ENCODE results near the gene DLGAP1.
"Not testable (repeated sequence)": the region's sequence is repeated elsewhere in the genome, so short reads cannot be mapped to it uniquely, and the experiment has no call there.

DLGAP1 gene

DNA sequence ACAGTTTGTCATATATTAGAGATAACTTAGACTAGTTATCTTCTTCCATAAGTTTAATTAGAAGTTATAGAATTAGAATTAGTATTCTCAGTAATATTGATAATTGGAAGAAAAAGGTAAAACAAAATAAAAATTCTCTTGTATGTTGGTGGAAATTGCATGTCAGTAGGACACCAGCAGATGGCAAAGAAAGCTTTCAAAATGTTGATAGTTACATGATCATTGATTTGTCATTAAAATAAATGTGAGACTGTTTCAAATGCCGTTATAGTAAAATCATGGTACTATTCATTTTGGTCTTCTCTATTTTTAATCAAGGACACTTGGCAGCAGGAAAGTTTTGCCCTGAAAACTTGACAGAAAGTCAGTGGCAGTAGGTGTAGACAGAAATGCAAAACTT lies 734.9 kb downstream of the DLGAP1 start:
- no peak for DNase-seq (ENCODE audit: low read depth)

GRCh38 chr18:3717376-3718025 lies 737.6 kb downstream of the DLGAP1 start:
- no peak for DNase-seq (ENCODE audit: low read depth)

- DNase-seq (ENCODE audit: low read depth): no peak
Observed at GRCh38 chr18:3716116-3716660, 738.9 kb downstream of the DLGAP1 start.

DNA sequence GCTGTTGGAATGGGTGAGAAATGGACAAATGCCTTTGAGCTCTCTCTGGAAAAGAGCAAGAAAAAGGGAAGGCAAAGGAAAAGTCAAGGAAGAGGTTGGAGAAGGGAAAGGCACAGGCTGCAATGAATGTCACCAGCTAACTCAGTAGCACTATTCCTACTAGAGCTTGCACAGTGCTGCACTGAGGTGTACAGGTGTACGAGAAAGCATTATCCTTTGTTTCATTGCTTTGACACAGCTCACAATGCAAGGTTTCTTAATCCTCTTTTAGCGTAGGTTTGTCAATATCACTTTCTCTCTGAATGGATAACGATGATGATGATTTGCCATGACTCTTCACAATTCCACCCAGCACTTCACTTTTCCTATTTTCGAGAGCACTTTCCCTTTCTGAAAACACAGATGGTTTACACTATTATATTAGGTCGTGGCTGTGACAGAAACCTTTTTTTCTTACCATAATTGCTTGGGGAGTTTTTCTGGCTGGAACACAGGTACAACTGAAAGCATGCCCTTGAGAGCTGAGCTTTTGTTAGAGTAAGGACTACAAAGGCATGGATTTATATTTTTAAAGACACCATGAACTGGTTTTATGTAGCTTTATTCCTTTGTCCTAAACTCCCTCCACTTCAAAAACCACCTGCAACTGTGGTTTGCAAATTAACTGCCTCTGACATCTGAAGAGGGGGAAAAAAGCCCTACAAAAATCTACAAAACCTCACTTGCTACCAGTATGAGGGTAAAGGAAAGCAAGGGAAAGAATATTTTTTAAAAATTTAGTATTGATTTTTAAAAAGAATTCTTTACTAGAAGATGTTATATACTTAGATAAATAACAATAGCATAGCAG lies 739.7 kb downstream of the DLGAP1 start:
- no peak for DNase-seq (ENCODE audit: low read depth)

GRCh38 chr18:3713708-3714107 lies 741.4 kb downstream of the DLGAP1 start:
- DNase-seq (ENCODE audit: low read depth): no peak

GRCh38 chr18:3713166-3713565 lies 741.9 kb downstream of the DLGAP1 start:
- DNase-seq (ENCODE audit: low read depth): no peak

DNA sequence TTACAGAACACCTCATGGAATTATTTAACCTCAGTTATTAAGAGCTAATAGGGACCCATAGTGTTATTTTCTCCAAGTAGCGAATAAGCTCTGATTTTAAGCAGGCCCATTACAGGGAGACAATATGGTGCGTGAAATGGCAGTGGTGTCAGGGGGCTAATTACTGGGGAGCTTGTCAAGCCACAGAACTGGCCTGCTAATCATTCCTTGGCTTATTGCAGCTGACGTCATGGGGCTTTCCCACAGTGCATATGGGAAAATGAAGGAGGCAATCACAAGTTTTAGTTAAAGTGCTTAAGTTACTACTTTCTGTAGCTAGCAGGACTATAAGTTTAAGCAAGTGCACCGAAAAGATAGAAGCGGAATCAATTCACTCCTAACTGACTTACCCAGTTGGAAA lies 742.6 kb downstream of the DLGAP1 start:
- no peak for DNase-seq (ENCODE audit: low read depth)

- peak; percentile 42 for DNase-seq (ENCODE audit: low read depth)
Observed at GRCh38 chr18:3710712-3711301, 744.3 kb downstream of the DLGAP1 start.

DNA sequence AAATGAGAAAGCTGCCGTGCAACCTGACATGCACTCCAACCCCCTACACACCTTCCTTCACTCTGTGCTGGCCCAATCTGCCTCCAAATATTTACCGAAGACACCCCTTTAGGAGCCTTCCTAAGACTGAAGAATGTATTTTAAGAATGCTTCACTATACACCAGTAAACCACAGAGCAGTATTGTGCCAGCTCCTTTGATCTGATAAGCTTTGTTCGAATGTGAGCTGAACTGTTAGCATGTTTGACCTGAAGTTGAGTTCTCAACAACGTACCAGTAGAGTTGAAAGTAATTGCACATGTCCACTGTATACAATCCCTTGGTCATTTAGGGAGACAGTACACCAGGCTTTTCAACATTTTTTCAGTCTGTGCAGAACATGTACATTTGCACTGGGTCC lies 745.9 kb downstream of the DLGAP1 start:
- DNase-seq (ENCODE audit: low read depth): no peak

DNA sequence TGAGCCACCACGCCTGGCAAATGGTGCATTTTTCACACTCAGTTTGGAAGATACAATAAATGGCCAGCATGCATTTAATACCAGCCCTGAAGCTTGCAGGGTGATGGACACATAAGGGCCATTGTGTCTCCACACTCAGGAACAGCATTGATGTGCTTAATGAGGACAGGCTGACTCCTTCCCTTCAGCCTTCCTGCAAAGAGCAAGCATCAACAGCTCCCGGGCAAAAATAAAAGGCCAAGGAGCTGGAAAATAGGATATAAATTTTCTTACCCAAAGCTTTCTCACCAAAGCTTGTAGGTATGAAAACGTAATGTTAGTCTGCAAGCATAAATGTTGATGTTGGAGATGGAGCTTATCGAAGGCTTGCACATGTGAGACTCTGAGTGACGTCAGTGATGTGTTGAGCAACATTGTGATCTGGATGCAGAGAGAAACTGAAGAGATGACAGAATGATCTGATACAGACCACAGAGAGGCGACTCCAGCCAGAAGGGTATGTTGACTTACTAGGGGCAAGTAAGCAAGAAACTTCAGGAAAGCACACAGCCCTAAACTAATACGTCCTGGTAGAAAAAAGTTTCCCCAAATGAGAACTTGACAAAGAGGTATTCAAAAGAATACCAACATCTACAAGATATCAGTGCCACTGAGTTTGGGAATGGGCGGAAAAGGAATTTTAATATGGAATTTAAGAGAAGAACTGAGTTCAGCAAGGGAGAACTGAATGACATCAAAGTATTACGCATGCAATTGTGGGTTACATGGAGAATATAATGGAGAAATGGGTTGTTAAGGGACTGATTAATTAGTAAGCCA lies 748.6 kb downstream of the DLGAP1 start:
- DNase-seq (ENCODE audit: low read depth): no peak

DNA sequence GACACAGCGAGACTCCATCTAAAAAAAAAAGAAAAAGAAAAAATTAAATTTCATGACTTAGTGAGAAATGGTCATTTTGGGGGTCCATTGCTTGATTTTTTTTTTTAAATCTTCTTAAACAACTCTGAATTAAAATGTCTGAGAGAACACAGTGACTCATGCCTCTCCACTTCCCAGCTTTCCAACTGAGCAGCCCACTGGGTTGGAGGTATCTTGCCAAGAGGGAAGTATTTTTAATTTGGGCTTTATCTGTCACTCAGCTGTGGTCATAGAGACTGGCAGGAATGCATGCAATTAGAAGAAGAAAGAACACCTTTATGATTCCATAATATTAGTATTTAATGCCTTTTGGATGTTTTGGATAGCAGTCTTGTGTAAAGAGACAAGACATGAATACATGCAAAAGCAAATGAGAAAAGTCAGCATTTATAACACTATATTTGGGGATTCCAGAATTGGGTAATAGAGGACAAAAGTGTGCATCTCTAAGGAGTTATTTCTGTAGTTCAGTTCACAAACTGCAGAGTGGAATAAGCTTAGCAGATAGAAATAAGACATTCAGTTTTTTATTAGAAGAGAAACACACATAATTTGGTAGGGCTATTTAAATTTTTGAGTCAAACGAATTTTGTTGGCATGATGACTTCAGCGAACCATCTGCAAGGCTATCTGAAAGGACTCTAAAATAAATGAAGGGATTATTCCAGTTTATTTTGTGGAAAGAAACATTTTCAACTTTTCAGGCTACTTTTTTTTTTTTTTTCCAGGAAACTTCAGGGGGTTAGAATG lies 750.4 kb downstream of the DLGAP1 start:
- no peak for DNase-seq (ENCODE audit: low read depth)

DNA sequence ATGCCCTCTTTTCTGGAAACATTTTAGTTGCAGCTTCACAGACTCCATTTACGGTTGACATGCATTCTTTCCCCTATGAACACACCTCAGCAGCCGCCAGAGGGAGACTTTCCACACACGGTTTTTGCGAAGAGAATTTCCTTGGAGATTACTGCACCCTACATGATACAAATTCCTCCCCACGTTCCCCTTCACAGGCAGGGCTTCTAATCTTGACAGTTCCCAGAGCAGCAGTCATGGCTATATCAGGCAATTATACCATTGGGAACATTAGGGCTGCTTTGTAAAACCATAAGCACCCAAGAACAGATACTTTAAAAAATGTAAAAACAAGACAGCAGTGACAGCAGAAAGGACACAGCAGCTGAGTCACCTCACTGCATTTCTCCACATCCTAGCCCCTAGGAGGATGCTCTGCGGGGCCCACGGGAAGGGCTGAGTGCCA lies 751.4 kb downstream of the DLGAP1 start:
- DNase-seq (ENCODE audit: low read depth): peak; percentile 72

DNA sequence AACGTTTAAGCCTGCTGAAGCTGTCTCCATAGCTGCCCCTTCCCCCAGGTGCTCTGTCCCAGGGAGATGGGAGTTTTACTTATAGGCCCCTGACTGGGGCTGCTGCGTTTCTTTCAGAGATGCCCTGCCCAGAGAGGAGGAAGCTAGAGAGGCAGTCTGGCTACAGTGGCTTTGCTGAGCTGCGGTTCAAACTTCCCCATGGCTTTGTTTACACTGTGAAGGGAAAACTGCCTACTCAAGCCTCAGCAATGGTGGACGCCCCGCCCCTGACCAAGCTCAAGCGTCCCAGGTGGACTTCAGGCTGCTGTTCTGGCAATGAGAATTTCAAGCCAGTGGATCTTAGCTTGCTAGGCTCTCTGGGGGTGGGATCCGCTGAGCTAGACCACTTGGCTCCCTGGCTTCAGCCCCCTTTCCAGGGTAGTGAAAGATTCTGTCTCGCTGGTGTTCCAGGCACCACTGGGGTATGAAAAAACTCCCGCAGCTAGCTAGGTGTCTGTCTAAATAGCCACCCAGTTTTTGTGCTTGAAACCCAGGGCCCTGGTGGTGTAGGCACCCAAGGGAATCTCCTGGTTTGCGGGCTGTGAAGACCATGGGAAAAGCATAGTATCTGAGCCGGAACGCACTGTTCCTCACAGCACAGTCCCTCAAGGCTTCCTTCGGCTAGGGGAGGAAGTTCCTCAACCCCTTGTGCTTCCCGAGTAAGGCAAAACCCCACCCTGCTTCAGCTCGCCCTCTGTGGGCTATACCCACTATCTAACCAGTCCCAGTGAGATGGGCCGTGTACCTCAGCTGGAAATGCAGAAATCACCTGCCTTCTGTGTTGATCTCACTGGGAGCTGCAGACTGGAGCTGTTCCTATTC lies 755.2 kb downstream of the DLGAP1 start:
- not testable (repeated sequence) for DNase-seq (ENCODE audit: low read depth)

DNA sequence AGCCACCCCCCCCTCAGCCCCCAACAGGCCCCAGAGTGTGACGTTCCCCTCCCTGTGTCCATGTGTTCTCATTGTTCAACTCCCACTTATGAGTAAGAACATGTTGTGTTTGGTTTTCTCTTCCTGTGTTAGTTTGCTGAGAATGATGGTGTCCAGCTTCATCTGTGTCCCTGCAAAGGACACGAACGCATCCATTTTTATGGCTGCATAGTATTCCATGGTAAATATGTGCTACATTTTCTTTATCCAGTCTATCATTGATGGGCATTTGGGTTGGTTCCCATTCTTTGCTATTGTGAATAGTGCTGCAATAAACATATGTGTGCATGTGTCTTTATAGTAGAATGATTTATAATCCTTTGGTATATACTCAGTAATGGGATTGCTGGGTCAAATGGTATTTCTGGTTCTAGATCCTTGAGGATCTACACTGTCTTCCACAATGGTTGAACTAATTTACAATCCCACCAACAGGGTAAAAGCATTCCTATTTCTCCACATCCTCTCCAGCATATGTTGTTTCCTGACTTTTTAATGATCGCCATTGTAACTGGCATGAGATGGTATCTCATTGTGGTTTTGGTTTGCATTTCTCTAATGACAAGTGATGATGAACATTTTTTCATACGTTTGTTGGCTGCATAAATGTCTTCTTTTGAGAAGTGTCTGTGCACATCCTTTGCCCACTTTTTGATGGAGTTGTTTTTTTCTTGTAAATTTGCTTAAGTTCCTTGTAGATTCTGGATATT lies 760.9 kb downstream of the DLGAP1 start:
- DNase-seq (ENCODE audit: low read depth): peak; percentile 36

GRCh38 chr18:3693410-3693809 lies 761.7 kb downstream of the DLGAP1 start:
- DNase-seq (ENCODE audit: low read depth): no peak

- no peak for DNase-seq (ENCODE audit: low read depth)
Observed at GRCh38 chr18:3692691-3693090, 762.4 kb downstream of the DLGAP1 start.

DNA sequence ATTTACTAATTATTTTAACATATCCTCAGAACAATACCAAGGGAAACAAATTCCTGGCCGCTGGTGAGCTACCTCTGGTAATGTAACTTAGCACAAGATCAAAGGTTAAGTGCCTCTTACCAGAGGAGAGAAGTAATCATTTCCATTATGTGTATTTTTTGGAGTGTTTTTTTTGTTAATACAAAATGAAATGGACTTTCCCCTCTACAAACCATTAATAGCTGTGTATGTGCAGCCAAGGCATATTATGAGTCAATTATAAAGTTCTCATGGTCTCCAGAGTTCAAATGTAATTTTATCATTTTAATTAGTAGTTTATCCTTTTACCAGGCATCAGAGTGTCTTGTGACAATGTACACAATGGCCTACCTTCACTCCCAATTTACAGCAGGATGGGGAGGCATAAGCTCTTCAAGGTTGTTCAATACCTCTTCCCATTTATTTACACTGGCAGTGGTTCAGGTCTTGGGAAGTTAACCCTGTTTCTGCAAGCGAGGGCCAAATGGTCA lies 762.9 kb downstream of the DLGAP1 start:
- DNase-seq (ENCODE audit: low read depth): no peak

DNA sequence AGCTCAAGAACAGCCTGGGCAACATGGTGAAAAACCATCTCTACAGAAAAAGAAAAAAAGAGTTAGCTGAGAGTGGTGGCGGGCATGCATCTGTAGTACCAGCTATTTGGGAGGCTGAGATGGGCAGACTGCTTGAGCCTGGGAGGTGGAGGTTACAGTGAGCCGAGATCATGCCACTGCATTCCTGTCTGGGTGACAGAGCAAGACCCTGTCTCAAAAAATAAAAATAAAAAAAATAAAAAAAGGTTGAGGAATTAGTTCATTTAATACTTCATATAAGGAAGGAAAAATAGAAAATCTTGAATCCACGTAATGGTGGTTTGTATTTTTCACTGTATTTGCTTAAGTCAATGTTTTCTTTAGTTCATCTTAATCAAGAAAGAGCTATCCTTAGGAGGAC lies 763.4 kb downstream of the DLGAP1 start:
- no peak for DNase-seq (ENCODE audit: low read depth)

- no peak for DNase-seq (ENCODE audit: low read depth)
Observed at GRCh38 chr18:3690764-3691066, 764.4 kb downstream of the DLGAP1 start.
